Measurements from ENCODE around the gene C1orf174.

Gene C1orf174

DNA sequence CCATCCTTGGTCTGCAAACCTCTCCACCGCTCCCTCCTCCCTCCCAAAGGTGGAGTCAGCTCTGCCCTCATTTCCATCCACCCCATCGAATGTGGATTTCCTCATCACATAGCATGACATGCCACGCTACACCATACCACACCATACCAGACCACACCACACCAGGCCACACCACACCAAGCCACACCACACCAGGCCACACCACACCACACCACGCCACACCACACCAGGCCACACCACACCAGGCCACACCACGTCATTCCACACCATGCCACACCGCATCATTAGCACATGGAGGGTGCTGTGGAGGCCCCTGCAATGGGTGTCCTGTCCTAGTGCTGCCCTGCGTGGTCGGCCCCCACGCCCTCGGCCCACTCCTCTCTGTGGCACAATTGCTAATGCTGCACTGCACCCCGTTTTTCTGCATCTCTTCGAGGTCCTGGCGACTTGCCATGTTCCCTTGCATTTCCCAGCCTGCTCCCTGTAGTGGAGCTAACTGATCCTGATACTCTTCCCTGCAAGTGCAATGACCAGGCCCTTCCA is 31.5 kb downstream of the C1orf174 start:
- H3K27ac ChIP-seq (ENCODE audit: low read depth, low read length, poor library complexity, severe bottlenecking) = no peak overlapping the region
- H3K9me2 ChIP-seq (ENCODE audit: low read depth, low read length) = no peaks in the 10 kb centered on the region
- H3K4me1 ChIP-seq (ENCODE audit: insufficient read depth, low read length, severe bottlenecking) = peaks cover 7% of the 10 kb centered on the region
- no peak overlapping the region for H3K9ac ChIP-seq (ENCODE audit: low read length)
- H2AFZ ChIP-seq (ENCODE audit: low read length) = no peak overlapping the region
- peaks cover 64% of the 10 kb centered on the region for H3K36me3 ChIP-seq (ENCODE audit: insufficient read depth, low read length)
- no peak for TF ChIP-seq EZH2 (IDR thresholded peaks at IDR 0.05; ENCODE audit: borderline replicate concordance, low read length)
- TF ChIP-seq, protein P1, sequence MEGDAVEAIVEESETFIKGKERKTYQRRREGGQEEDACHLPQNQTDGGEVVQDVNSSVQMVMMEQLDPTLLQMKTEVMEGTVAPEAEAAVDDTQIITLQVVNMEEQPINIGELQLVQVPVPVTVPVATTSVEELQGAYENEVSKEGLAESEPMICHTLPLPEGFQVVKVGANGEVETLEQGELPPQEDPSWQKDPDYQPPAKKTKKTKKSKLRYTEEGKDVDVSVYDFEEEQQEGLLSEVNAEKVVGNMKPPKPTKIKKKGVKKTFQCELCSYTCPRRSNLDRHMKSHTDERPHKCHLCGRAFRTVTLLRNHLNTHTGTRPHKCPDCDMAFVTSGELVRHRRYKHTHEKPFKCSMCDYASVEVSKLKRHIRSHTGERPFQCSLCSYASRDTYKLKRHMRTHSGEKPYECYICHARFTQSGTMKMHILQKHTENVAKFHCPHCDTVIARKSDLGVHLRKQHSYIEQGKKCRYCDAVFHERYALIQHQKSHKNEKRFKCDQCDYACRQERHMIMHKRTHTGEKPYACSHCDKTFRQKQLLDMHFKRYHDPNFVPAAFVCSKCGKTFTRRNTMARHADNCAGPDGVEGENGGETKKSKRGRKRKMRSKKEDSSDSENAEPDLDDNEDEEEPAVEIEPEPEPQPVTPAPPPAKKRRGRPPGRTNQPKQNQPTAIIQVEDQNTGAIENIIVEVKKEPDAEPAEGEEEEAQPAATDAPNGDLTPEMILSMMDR (IDR thresholded peaks at IDR 0.05; ENCODE audit: low read length) = no peak
- H4K20me1 ChIP-seq (ENCODE audit: insufficient read depth, low read length) = no peaks in the 10 kb centered on the region
- no peaks in the 10 kb centered on the region for H3F3A ChIP-seq (ENCODE audit: insufficient read depth, low read length)
- H3K4me2 ChIP-seq (ENCODE audit: low read length) = no peak overlapping the region
- no peaks in the 10 kb centered on the region for H3K27me3 ChIP-seq (ENCODE audit: insufficient read depth, low read length)
- H3K4me3 ChIP-seq (ENCODE audit: low read depth, low read length, poor library complexity, severe bottlenecking) = no peak overlapping the region
- H3K9me3 ChIP-seq (ENCODE audit: low read length) = no peaks in the 10 kb centered on the region
- H3K79me2 ChIP-seq (ENCODE audit: insufficient read depth, low read length) = no peaks in the 10 kb centered on the region

DNA sequence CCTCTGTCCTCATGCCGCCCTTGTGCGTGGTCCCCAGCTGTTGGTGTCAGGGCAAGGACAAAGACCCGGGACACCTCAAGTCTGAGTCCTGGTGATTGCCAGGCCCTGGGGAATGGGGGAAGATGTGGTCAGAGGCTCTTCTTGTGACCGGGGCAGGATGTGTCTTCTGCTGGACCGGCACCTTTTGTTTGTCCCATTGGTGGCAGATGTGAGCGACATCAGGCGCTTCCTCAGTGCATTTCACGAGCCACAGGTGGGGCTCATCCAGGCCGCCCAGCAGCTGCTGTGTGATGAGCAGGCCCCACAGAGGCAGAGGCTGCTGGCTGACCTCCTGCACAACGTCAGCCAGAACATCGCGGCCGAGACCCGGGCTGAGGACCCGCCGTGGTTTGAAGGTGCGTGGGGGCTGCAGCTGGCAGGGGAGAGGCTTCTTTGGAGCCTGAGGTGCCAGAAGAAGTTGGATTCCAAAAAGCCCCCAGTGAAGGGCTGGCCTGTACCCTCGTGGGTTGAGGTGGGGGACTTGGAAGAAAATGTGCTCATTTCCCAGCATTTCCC is 34.4 kb downstream of the C1orf174 start:
- peaks cover 7% of the 10 kb centered on the region for H3K4me1 ChIP-seq (ENCODE audit: insufficient read depth, low read length, severe bottlenecking)
- no peak overlapping the region for H3K4me2 ChIP-seq (ENCODE audit: low read length)
- H3K4me3 ChIP-seq (ENCODE audit: low read depth, low read length, poor library complexity, severe bottlenecking) = no peak overlapping the region
- no peak overlapping the region for H3K27ac ChIP-seq (ENCODE audit: low read depth, low read length, poor library complexity, severe bottlenecking)
- H2AFZ ChIP-seq (ENCODE audit: low read length) = no peak overlapping the region
- H3F3A ChIP-seq (ENCODE audit: insufficient read depth, low read length) = no peaks in the 10 kb centered on the region
- no peak for TF ChIP-seq EZH2 (IDR thresholded peaks at IDR 0.05; ENCODE audit: borderline replicate concordance, low read length)
- TF ChIP-seq, protein P1 (IDR thresholded peaks at IDR 0.05; ENCODE audit: low read length) = no peak
- no peaks in the 10 kb centered on the region for H3K9me3 ChIP-seq (ENCODE audit: low read length)
- no peaks in the 10 kb centered on the region for H3K79me2 ChIP-seq (ENCODE audit: insufficient read depth, low read length)
- no peaks in the 10 kb centered on the region for H3K9me2 ChIP-seq (ENCODE audit: low read depth, low read length)
- H3K27me3 ChIP-seq (ENCODE audit: insufficient read depth, low read length) = no peaks in the 10 kb centered on the region
- no peaks in the 10 kb centered on the region for H4K20me1 ChIP-seq (ENCODE audit: insufficient read depth, low read length)
- H3K9ac ChIP-seq (ENCODE audit: low read length) = no peak overlapping the region
- peaks cover 61% of the 10 kb centered on the region for H3K36me3 ChIP-seq (ENCODE audit: insufficient read depth, low read length)

DNA sequence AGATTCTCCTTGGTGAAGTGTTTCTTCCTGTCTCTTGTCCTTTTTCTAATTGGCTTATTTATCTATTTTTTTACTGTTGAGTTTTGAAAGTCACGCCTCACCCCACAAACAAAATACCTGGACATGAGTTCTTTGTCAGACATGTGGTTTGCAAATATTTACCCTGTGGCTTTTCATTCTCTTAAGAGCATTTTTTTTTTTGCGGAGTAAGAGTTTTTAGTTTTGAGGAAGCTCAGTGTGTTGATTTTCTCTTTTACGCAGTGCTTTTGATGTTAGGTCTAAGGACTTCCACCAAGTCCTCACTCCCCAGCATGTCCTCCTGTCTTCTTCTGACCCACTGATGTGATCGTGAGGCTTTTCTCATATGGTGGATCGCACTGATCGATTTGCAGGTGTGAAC is 35.2 kb downstream of the C1orf174 start:
- Histone ChIP-seq H3K9me3 (ENCODE audit: low read length) (no peaks in the 10 kb centered on the region), H3K79me2 (ENCODE audit: insufficient read depth, low read length) (no peaks in the 10 kb centered on the region), H2AFZ (ENCODE audit: low read length) (no peak overlapping the region), H3K4me3 (ENCODE audit: low read depth, low read length, poor library complexity, severe bottlenecking) (no peak overlapping the region), H3K9me2 (ENCODE audit: low read depth, low read length) (no peaks in the 10 kb centered on the region), H3K4me2 (ENCODE audit: low read length) (no peak overlapping the region), H3K4me1 (ENCODE audit: insufficient read depth, low read length, severe bottlenecking) (peaks cover 7% of the 10 kb centered on the region), H3K36me3 (ENCODE audit: insufficient read depth, low read length) (peaks cover 59% of the 10 kb centered on the region), H3K27ac (ENCODE audit: low read depth, low read length, poor library complexity, severe bottlenecking) (no peak overlapping the region), H4K20me1 (ENCODE audit: insufficient read depth, low read length) (no peaks in the 10 kb centered on the region), H3F3A (ENCODE audit: insufficient read depth, low read length) (no peaks in the 10 kb centered on the region), H3K9ac (ENCODE audit: low read length) (no peak overlapping the region), H3K27me3 (ENCODE audit: insufficient read depth, low read length) (no peaks in the 10 kb centered on the region)
- TF ChIP-seq EZH2 (IDR thresholded peaks at IDR 0.05; ENCODE audit: borderline replicate concordance, low read length) = no peak
- TF ChIP-seq, protein P1 (IDR thresholded peaks at IDR 0.05; ENCODE audit: low read length) = no peak

Data from OCI-LY1 (cell line).